HepG2 (cell line): ENCODE data around the gene UST. TPM values are rescaled to one million over a fixed set of nuclear protein-coding genes. Genes with fewer than 3 reads are reported as not detected.

ENCODE experiments used
- AKAP8 ChIP-seq: sonication (generic); formaldehyde crosslinking; IDR thresholded peaks from 2 replicates; pipeline ENCODE4 v1.5.1; 2020; ENCODE audit warnings: mild to moderate bottlenecking, missing genetic modification reagents
- GTF2F1 ChIP-seq: fragments of 150-350 bp; IDR thresholded peaks from 2 replicates; pipeline ENCODE4 v1.6.1; 2014; ENCODE audit warnings: low read length
- IRX3 ChIP-seq: sonication (generic); formaldehyde crosslinking; IDR thresholded peaks from 2 replicates; pipeline ENCODE4 v1.8.1; 2023; ENCODE audit warnings: mild to moderate bottlenecking, low read depth, missing genetic modification reagents, borderline replicate concordance
- POLR2G ChIP-seq: fragments of 200-400 bp; formaldehyde crosslinking; IDR thresholded peaks from 2 replicates; pipeline ENCODE4 v1.6.1; 2018; ENCODE audit warnings: mild to moderate bottlenecking, low read depth, low read length, moderate library complexity
- PRPF4 ChIP-seq: fragments of 200-400 bp; formaldehyde crosslinking; IDR thresholded peaks from 2 replicates; pipeline ENCODE4 v1.6.1; 2016; ENCODE audit warnings: low read length, low read depth; ENCODE audit not compliant: poor library complexity, severe bottlenecking
- TBX3 ChIP-seq: fragments of 450-650 bp; IDR thresholded peaks from 2 replicates; pipeline ENCODE4 v1.6.1; 2017; ENCODE audit warnings: antibody characterized with exemption, mild to moderate bottlenecking, inconsistent platforms, borderline replicate concordance
- ZFX ChIP-seq: sonication (generic); formaldehyde crosslinking; IDR thresholded peaks from 2 replicates; pipeline ENCODE4 v1.4.0; 2020; ENCODE audit warnings: mild to moderate bottlenecking, low read depth, missing genetic modification reagents, moderate library complexity
- ZIK1 ChIP-seq: sonication (generic); formaldehyde crosslinking; IDR thresholded peaks from 2 replicates; pipeline ENCODE4 v1.5.0; 2020; ENCODE audit warnings: mild to moderate bottlenecking, low read depth, missing genetic modification reagents, borderline replicate concordance
- ZNF205 ChIP-seq: IDR thresholded peaks from 2 replicates; pipeline ENCODE4 v1.6.1; 2018; ENCODE audit warnings: missing biosample characterization, missing genetic modification reagents
- ZNF30 ChIP-seq: sonication (generic); formaldehyde crosslinking; IDR thresholded peaks from 2 replicates; pipeline ENCODE4 v1.5.0; 2020; ENCODE audit warnings: mild to moderate bottlenecking, missing genetic modification reagents
- ZNF629 ChIP-seq: sonication (generic); formaldehyde crosslinking; conservative IDR thresholded peaks from 2 replicates; pipeline ENCODE4 v1.5.0; 2020; ENCODE audit warnings: missing genetic modification reagents
- polyA plus RNA-seq, 8 experiments: library from polyadenylated mRNA; depleted of rRNA in 3 of 8; stranded (reverse) in 7 of 8; unstranded in 1 of 8; fragments of >200 nt; fragmentation: Illumina TruSeq in 4 of 8; extraction: Trizol in 4 of 8; gene quantifications; 2 replicates each; pipeline versions ENCODE4 v1.2.1 to v1.2.3, GENCODE V29; 2011 to 2016; ENCODE audit warnings: low read depth in 4 of 8, missing spikeins in 1 of 8, mixed read lengths in 1 of 8; ENCODE audit not compliant: insufficient read depth in 1 of 8
- total RNA-seq, 5 experiments: library from RNA; depleted of rRNA; stranded (reverse); fragments of >200 nt; fragmentation: Illumina TruSeq; extraction: Trizol; gene quantifications; 2 replicates each; pipeline ENCODE4 v1.2.3, GENCODE V29; 2016; ENCODE audit warnings: low read depth in 1 of 5
- TF ChIP-seq, protein P1 (sequence below): sonication (generic); formaldehyde crosslinking; IDR thresholded peaks from 2 replicates; pipeline ENCODE4 v1.4.0; 2020; ENCODE audit warnings: mild to moderate bottlenecking, missing genetic modification reagents
- TF ChIP-seq, protein P2 (sequence below): sonication (generic); formaldehyde crosslinking; IDR thresholded peaks from 2 replicates; pipeline ENCODE4 v1.4.0; 2020; ENCODE audit warnings: missing genetic modification reagents, borderline replicate concordance
- TF ChIP-seq, protein P3 (sequence below): sonication (generic); formaldehyde crosslinking; IDR thresholded peaks from 2 replicates; pipeline ENCODE4 v1.8.0; 2022; ENCODE audit warnings: low read depth, missing genetic modification reagents

UST gene
- total and polyA plus RNA-seq, 2 of the 13 experiments (the other 11 are each of a cell fraction or from before 2014, with no cell fraction given), result 0.27 TPM; not detected in 1

DNA sequence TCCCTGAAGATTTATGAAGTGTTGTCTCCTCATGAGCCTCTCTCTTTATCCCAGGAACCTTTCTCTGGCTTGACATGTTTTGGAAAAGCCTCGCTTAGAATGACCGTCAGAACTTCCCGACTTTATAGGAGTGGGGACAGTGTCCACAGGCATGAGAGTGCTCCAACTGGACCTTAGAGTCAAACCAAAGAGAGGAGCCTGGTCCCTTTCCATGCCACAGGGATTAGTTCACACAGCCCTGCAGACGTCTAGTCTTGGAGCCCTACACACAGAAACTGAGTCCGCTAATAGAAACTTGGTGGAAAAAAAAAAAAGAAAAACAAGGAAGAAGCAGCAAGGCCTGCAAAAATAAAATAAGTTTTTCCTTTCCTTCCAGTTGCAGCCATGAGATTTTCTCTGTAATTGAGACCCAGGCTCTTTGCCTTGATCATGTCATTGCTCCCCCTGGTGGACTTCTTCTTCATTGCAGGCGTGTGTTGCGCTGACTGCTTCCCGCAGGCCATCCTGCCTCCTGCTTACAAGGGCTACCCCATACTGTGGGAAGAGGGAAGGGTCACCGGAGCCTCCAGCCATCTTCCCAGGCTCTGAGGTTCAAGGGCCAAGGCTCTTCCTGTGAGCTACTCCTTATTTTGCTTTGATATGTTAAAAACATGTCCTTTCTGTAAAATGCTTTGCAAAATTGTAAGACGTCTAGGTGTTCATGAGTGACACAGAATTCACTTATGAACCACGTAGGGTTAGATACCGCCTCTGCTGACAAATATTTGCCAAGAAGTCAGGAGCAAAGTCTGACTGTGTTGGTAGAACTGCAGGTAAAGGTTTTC is 201.0 kb downstream of the UST start (continued):
- TF ChIP-seq, protein P1, sequence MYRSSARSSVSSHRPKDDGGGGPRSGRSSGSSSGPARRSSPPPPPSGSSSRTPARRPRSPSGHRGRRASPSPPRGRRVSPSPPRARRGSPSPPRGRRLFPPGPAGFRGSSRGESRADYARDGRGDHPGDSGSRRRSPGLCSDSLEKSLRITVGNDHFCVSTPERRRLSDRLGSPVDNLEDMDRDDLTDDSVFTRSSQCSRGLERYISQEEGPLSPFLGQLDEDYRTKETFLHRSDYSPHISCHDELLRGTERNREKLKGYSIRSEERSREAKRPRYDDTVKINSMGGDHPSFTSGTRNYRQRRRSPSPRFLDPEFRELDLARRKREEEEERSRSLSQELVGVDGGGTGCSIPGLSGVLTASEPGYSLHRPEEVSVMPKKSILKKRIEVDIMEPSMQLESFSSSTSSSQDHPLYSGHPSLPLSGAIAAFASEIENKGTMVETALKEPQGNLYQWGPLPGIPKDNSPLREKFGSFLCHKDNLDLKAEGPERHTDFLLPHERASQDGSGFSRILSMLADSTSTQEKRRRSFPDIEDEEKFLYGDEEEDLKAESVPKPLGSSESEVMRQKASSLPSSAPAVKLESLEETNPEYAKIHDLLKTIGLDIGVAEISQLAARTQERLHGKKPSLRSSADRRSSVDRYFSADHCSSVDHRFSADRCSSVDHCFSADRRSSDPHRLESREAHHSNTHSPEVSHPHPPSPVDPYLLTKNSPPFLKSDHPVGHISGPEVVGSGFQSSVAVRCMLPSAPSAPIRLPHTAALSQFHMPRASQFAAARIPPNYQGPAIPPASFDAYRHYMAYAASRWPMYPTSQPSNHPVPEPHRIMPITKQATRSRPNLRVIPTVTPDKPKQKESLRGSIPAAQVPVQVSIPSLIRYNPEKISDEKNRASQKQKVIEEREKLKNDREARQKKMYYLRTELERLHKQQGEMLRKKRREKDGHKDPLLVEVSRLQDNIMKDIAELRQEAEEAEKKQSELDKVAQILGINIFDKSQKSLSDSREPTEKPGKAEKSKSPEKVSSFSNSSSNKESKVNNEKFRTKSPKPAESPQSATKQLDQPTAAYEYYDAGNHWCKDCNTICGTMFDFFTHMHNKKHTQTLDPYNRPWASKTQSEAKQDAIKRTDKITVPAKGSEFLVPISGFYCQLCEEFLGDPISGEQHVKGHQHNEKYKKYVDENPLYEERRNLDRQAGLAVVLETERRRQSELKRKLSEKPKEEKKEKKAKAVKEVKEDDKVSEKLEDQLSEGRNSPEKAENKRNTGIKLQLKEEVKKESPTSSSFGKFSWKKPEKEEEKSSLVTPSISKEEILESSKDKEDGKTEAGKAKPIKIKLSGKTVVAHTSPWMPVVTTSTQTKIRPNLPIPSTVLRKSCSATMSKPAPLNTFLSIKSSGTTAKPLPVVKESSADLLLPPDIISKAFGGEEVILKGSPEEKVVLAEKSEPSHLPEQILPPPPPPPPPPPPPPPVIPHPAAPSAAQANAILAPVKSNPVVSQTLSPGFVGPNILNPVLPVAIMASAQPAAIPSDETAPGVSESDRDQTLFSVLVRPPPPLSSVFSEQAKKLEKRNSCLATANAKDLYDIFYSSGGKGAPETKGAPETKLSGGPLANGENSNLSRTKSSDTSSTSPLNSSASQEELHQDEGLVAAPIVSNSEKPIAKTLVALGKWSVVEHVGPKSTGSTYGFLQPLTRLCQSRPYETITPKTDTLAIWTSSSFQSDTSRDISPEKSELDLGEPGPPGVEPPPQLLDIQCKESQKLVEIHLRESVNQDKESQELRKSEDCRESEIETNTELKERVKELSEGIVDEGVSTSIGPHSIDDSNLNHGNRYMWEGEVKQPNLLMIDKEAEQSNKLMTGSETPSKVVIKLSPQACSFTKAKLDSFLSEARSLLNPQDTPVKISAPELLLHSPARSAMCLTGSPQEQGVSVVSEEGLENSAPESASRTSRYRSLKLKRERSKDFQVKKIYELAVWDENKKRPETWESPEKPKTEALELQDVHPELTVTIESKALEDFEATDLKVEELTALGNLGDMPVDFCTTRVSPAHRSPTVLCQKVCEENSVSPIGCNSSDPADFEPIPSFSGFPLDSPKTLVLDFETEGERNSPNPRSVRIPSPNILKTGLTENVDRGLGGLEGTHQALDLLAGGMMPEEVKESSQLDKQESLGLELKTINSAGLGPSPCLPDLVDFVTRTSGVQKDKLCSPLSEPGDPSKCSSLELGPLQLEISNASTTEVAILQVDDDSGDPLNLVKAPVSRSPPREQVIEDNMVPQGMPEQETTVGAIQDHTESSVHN (CRISPR knock-in tag), result no peak
- peak; percentile 41; the same call in 1 of the 2 replicates for TF ChIP-seq ZFX (CRISPR knock-in tag)
- no peak for TF ChIP-seq IRX3
- no peak for TF ChIP-seq ZIK1
- no peak for TF ChIP-seq ZNF205 (CRISPR knock-in tag)
- no peak for TF ChIP-seq ZNF629 (CRISPR knock-in tag)
- TF ChIP-seq, protein P2, sequence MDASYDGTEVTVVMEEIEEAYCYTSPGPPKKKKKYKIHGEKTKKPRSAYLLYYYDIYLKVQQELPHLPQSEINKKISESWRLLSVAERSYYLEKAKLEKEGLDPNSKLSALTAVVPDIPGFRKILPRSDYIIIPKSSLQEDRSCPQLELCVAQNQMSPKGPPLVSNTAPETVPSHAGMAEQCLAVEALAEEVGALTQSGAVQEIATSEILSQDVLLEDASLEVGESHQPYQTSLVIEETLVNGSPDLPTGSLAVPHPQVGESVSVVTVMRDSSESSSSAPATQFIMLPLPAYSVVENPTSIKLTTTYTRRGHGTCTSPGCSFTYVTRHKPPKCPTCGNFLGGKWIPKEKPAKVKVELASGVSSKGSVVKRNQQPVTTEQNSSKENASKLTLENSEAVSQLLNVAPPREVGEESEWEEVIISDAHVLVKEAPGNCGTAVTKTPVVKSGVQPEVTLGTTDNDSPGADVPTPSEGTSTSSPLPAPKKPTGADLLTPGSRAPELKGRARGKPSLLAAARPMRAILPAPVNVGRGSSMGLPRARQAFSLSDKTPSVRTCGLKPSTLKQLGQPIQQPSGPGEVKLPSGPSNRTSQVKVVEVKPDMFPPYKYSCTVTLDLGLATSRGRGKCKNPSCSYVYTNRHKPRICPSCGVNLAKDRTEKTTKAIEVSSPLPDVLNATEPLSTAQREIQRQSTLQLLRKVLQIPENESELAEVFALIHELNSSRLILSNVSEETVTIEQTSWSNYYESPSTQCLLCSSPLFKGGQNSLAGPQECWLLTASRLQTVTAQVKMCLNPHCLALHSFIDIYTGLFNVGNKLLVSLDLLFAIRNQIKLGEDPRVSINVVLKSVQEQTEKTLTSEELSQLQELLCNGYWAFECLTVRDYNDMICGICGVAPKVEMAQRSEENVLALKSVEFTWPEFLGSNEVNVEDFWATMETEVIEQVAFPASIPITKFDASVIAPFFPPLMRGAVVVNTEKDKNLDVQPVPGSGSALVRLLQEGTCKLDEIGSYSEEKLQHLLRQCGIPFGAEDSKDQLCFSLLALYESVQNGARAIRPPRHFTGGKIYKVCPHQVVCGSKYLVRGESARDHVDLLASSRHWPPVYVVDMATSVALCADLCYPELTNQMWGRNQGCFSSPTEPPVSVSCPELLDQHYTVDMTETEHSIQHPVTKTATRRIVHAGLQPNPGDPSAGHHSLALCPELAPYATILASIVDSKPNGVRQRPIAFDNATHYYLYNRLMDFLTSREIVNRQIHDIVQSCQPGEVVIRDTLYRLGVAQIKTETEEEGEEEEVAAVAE (CRISPR knock-in tag), result no peak
- no peak for TF ChIP-seq GTF2F1
- no peak for TF ChIP-seq TBX3
- TF ChIP-seq, protein P3, sequence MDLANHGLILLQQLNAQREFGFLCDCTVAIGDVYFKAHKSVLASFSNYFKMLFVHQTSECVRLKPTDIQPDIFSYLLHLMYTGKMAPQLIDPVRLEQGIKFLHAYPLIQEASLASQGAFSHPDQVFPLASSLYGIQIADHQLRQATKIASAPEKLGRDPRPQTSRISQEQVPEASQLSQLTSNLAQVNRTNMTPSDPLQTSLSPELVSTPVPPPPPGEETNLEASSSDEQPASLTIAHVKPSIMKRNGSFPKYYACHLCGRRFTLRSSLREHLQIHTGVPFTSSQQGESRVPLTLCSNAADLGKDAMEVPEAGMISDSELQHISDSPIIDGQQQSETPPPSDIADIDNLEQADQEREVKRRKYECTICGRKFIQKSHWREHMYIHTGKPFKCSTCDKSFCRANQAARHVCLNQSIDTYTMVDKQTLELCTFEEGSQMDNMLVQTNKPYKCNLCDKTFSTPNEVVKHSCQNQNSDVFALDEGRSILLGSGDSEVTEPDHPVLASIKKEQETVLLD, result no peak
- TF ChIP-seq AKAP8 (CRISPR knock-in tag), result no peak
- TF ChIP-seq PRPF4, result no peak
- TF ChIP-seq POLR2G, result no peak
- TF ChIP-seq ZNF30 (CRISPR knock-in tag), result no peak
